K562 (cell line): ENCODE measurements around the gene NQO2. TPM values are rescaled to one million over a fixed set of nuclear protein-coding genes. Genes with fewer than 3 reads are reported as not detected.

Source experiments
- ATAC-seq: fragments of 200-7000 bp; cut with Tn5 transposase; 3 replicates; pipeline ENCODE4 v1.9.1; 2020; ENCODE audit warnings: moderate library complexity
- BruUV-seq: library from RNA; stranded (reverse); fragments of 400-500 nt; replicated peaks from 2 replicates; lab custom pipeline; 2021; lab: Mats Ljungman, UMichigan
- CTCF ChIA-PET: fragments of 300-600 bp; formaldehyde crosslinking; extraction: SDS; loops from one replicate; lab custom pipeline; 2021; ENCODE audit warnings: low intra/inter-chr PET ratio; lab: Yijun Ruan, JAX
- POLR2A ChIA-PET: fragments of 300-600, 350-650 bp; sonication (Branson Sonifier 250); formaldehyde crosslinking; extraction: SDS; loops from one replicate; lab custom pipeline; 2021; ENCODE audit warnings: antibody characterized with exemption, inconsistent platforms; lab: Yijun Ruan, JAX
- DNase-seq, 4 experiments: peaks; one replicate each; pipeline versions ENCODE4 v3.0.0 to v3.0.0-alpha.2; 2011 to 2018; ENCODE audit warnings: low spot score in 3 of 4, mixed read lengths in 3 of 4; ENCODE audit errors: extremely low read depth in 1 of 4
- FAIRE-seq: peaks from 2 replicates; lab custom pipeline; 2011; peaks lifted over from hg19 to GRCh38; lab: Jason Lieb, UNC
- H2AFZ ChIP-seq: 2 replicates; pipeline ENCODE4 v1.6.0; 2011; ENCODE audit warnings: low read depth, low read length, control low read depth, inconsistent platforms
- H3K27ac ChIP-seq: fragments of 200-600 bp; 3 replicates; pipeline ENCODE4 v1.8.0; 2011; ENCODE audit warnings: low read depth, mild to moderate bottlenecking, control low read depth, inconsistent platforms, low read length, moderate library complexity, mixed read lengths; ENCODE audit errors: extremely low read depth
- H3K27me3 ChIP-seq, 2 experiments: fragments of 300-600 bp in 1 of 2; 2 replicates in 1 of 2; 3 replicates in 1 of 2; pipeline versions ENCODE4 v1.6.0 to v1.8.0; 2011; ENCODE audit warnings: inconsistent platforms in 2 of 2, low read length in 2 of 2, mild to moderate bottlenecking in 1 of 2, mixed read lengths in 1 of 2, moderate library complexity in 1 of 2; ENCODE audit not compliant: control insufficient read depth in 2 of 2, insufficient read depth in 2 of 2
- H3K36me3 ChIP-seq: fragments of 300-600 bp; 3 replicates; pipeline ENCODE4 v1.8.0; 2011; ENCODE audit warnings: mild to moderate bottlenecking, low read length, inconsistent platforms; ENCODE audit not compliant: control insufficient read depth, insufficient read depth
- H3K4me1 ChIP-seq, 2 experiments: fragments of 200-600 bp in 1 of 2; replicated peaks in 1 of 2; 2 replicates in 1 of 2; 3 replicates in 1 of 2; pipeline versions ENCODE4 v1.5.1 to v1.8.0; 2011; ENCODE audit warnings: inconsistent platforms in 2 of 2, low read length in 2 of 2, mild to moderate bottlenecking in 1 of 2, mixed read lengths in 1 of 2, moderate library complexity in 1 of 2; ENCODE audit not compliant: control insufficient read depth in 2 of 2, insufficient read depth in 2 of 2
- H3K4me2 ChIP-seq: 2 replicates; pipeline ENCODE4 v1.6.1; 2011; ENCODE audit warnings: low read length, control low read depth, inconsistent platforms, mixed read lengths; ENCODE audit not compliant: insufficient read depth
- H3K4me3 ChIP-seq: fragments of 200-600 bp; sonication (generic), shearing (Covaris generic); 2 replicates; pipeline ENCODE4 v1.5.1; 2016; ENCODE audit warnings: control low read depth, inconsistent platforms
- H3K79me2 ChIP-seq: fragments of 200-600 bp; 3 replicates; pipeline ENCODE4 v1.8.0; 2011; ENCODE audit warnings: low read length, inconsistent platforms; ENCODE audit not compliant: control insufficient read depth, insufficient read depth
- H3K9ac ChIP-seq, 2 experiments: 2 replicates each; pipeline versions ENCODE4 v1.6.0 to v1.6.1; 2011; ENCODE audit warnings: low read depth in 2 of 2, low read length in 2 of 2, control low read depth in 1 of 2, inconsistent platforms in 1 of 2, mild to moderate bottlenecking in 1 of 2, mixed read lengths in 1 of 2; ENCODE audit not compliant: insufficient read depth in 1 of 2
- H3K9me1 ChIP-seq: one replicate; pipeline ENCODE4 v1.6.0; 2011; ENCODE audit warnings: inconsistent platforms, mild to moderate bottlenecking, low read length, moderate library complexity; ENCODE audit not compliant: control insufficient read depth, insufficient read depth
- H3K9me3 ChIP-seq: replicated peaks from 2 replicates; pipeline ENCODE4 v1.5.1; 2011; ENCODE audit warnings: low read depth, low read length, inconsistent platforms; ENCODE audit not compliant: control insufficient read depth, insufficient read depth
- H4K20me1 ChIP-seq: replicated peaks from 2 replicates; pipeline ENCODE4 v1.6.1; 2011; ENCODE audit warnings: low read length, inconsistent platforms, mixed read lengths; ENCODE audit not compliant: control insufficient read depth, insufficient read depth
- CSDE1 ChIP-seq, 2 experiments: fragments of 450-650 bp; IDR thresholded peaks; 2 replicates each; pipeline ENCODE4 v1.6.1; 2016; ENCODE audit warnings: mild to moderate bottlenecking in 1 of 2
- GTF2F1 ChIP-seq: IDR thresholded peaks from 2 replicates; pipeline ENCODE4 v1.6.1; 2011; ENCODE audit warnings: low read depth, low read length, improper control_type of control experiment
- JUND ChIP-seq, 2 experiments: IDR thresholded peaks; 2 replicates in 1 of 2; 3 replicates in 1 of 2; pipeline ENCODE4 v1.6.1; 2011; ENCODE audit warnings: borderline replicate concordance in 2 of 2, low read depth in 2 of 2, low read length in 2 of 2, improper control_type of control experiment in 1 of 2, missing biosample characterization in 1 of 2, missing genetic modification characterization in 1 of 2, missing genetic modification reagents in 1 of 2
- MBD2 ChIP-seq: sonication (generic); IDR thresholded peaks from 2 replicates; pipeline ENCODE4 v1.6.1; 2016; ENCODE audit warnings: low read depth, borderline replicate concordance
- PHB ChIP-seq: fragments of 250-450 bp; sonication (Bioruptor Pico); IDR thresholded peaks from 2 replicates; pipeline ENCODE4 v1.5.0; 2021
- POLR2G ChIP-seq: fragments of 200-400 bp; formaldehyde crosslinking; IDR thresholded peaks from 2 replicates; pipeline ENCODE4 v1.6.1; 2017; ENCODE audit warnings: low read depth, mild to moderate bottlenecking, antibody characterized with exemption, low read length, moderate library complexity
- ZNF124 ChIP-seq: sonication (generic); formaldehyde crosslinking; IDR thresholded peaks from 2 replicates; pipeline ENCODE4 v1.8.1; 2022; ENCODE audit warnings: missing genetic modification reagents
- ZNF449 ChIP-seq: fragments of 250-450 bp; sonication (Bioruptor Pico); IDR thresholded peaks from 2 replicates; pipeline ENCODE4 v1.8.0; 2022; ENCODE audit warnings: moderate library complexity, mild to moderate bottlenecking, inconsistent platforms
- WGBS: fragments of 100-300 bp; shearing (Covaris generic); methylation state at CpG from one replicate; pipeline ENCODE4 v1.1.6; 2016; ENCODE audit warnings: low coverage, mixed read lengths; ENCODE audit not compliant: insufficient coverage; ENCODE audit errors: missing lambda C conversion rate; 5-methylcytosine and 5-hydroxymethylcytosine counted together
- in situ Hi-C: fragments of 300-500 bp; cut with MboI; formaldehyde crosslinking; loops from 4 replicates; pipeline ENCODE4 v1.15.0; 2018; ENCODE audit warnings: inconsistent platforms, mixed read lengths
- intact Hi-C: fragments of 100-400 bp; cut with micrococcal nuclease; formaldehyde crosslinking; loops from 2 replicates; pipeline ENCODE4 v1.14.2; 2022
- polyA plus RNA-seq, 8 experiments: library from polyadenylated mRNA; depleted of rRNA in 4 of 8; stranded (reverse) in 5 of 8; unstranded in 3 of 8; fragments of >200 nt; fragmentation: Nextera tagmentation in 2 of 8; fragmentation: Illumina TruSeq in 1 of 8; extraction: Ambion mirVana in 2 of 8; extraction: Trizol in 1 of 8; gene quantifications; 2 replicates each; pipeline versions ENCODE4 v1.2.1 to v1.2.3, GENCODE V29; 2011 to 2014; ENCODE audit warnings: inconsistent platforms in 1 of 8, missing spikeins in 1 of 8
- total RNA-seq, 7 experiments: library from RNA; depleted of rRNA in 6 of 7; stranded (reverse); fragments of >200 nt in 6 of 7; fragmentation: Illumina TruSeq in 2 of 7; extraction: Trizol in 2 of 7; gene quantifications; 2 replicates each; pipeline versions ENCODE4 v1.2.1 to v1.2.3, GENCODE V29; 2011 to 2021; ENCODE audit warnings: low replicate concordance in 1 of 7

Gene NQO2
- total and polyA plus RNA-seq, 9 of the 15 experiments (the other 6 are each of a cell fraction or from before 2014, with no cell fraction given): 54.6 to 214 (median 116) TPM

- TF ChIP-seq ZNF449 (CRISPR knock-in tag) (no peak), CSDE1 (IDR thresholded peaks at IDR 0.05) (no peak), JUND (IDR thresholded peaks at IDR 0.05; ENCODE audit: borderline replicate concordance, low read depth, low read length) (no peak), JUND (tag; IDR thresholded peaks at IDR 0.05; ENCODE audit: borderline replicate concordance, low read depth, low read length) (no peak), MBD2 (no peak), GTF2F1 (no peak)
Observed at GRCh38 chr6:2957696-2958330, 41.9 kb upstream of the NQO2 start (continued).

- Histone ChIP-seq H3K36me3 (peaks cover 55% of the 10 kb centered on the region), H3K9me1 (no peaks in the 10 kb centered on the region), H3K4me3 (no peak overlapping the region), H2AFZ (no peak overlapping the region), H3K9me3 (no peaks in the 10 kb centered on the region), H3K27ac (no peak overlapping the region), H3K79me2 (peaks cover 44% of the 10 kb centered on the region), H4K20me1 (no peaks in the 10 kb centered on the region), H3K4me1 (peaks cover 21% of the 10 kb centered on the region in 2 experiments; a peak in 4 of 5 replicates), H3K9ac (peak overlapping the region in 1 of 2 experiments; percentile 47; a peak in 2 of 4 replicates), H3K4me2 (no peak overlapping the region), H3K27me3 (no peaks in the 10 kb centered on the region)
- TF ChIP-seq POLR2G (peak; percentile 52), PHB (CRISPR knock-in tag) (no peak), ZNF124 (CRISPR knock-in tag) (no peak)
- no peak for FAIRE-seq
- BruUV-seq: no TSS peak
- no peak for DNase-seq
- ChIA-PET POLR2A (interaction anchor here (0.5 to 2.5 kb wide), 5 partner anchors 9 to 117 kb away, joined by 3 to 12 read pairs (median 3); partner anchors contain the start of genes SERPINB1 and SERPINB6), CTCF (no interaction called here)
- in situ Hi-C loops (no loop called here), intact Hi-C loops (no loop called here)
- no peak for ATAC-seq
- 92% methylated on average over 18 of the region's 18 CpGs for WGBS
Observed at GRCh38 chr6:2958331-2958711, 41.4 kb upstream of the NQO2 start.
